ENCODE results near the gene KRTAP9-2. TPM values are rescaled to one million over a fixed set of nuclear protein-coding genes. Genes with fewer than 3 reads are reported as not detected.
"Not testable (repeated sequence)": the region's sequence is repeated elsewhere in the genome, so short reads cannot be mapped to it uniquely, and the experiment has no call there.

KRTAP9-2 gene
- total RNA-seq, 5 donors from 2014 or later (not counting 1 experiment from before 2014, with no cell fraction given): not detected

GRCh38 chr17:41251261-41251660 lies 24.8 kb downstream of the KRTAP9-2 start:
- ATAC-seq (replicated peaks in 1 of 4) (no peak), DNase-seq (no peak)
- Mint-ChIP-seq H3K27ac (no peak overlapping the region), H3K4me1 (peaks cover 0 to 12% (median 0%) of the 10 kb centered on the region in 3 donors), H3K36me3 (no peaks in the 10 kb centered on the region), H3K4me3 (no peak overlapping the region), H3K9me3 (no peaks in the 10 kb centered on the region), H3K27me3 (peaks cover 13 to 16% of the 10 kb centered on the region in 2 donors)
- Histone ChIP-seq H3K9me3 (no peaks in the 10 kb centered on the region), H3K4me1 (ENCODE audit: control insufficient read depth in 1 of 2, extremely low read depth in 1 of 2, insufficient read depth in 2 of 2, low read length in 2 of 2) (no peaks in the 10 kb centered on the region), H3K36me3 (ENCODE audit: control insufficient read depth in 2 of 2, extremely low read depth in 1 of 2, insufficient read depth in 1 of 2, low read length in 1 of 2) (no peaks in the 10 kb centered on the region), H3K27me3 (replicated peaks in 1 of 2; ENCODE audit: control insufficient read depth in 2 of 2, extremely low read depth in 1 of 2, insufficient read depth in 2 of 2, low read length in 1 of 2) (peaks cover 0 to 8% of the 10 kb centered on the region in 2 experiments), H3K4me3 (ENCODE audit: control insufficient read depth in 1 of 2, extremely low read depth in 1 of 2, low read length in 1 of 2) (no peak overlapping the region), H3K27ac (ENCODE audit: low read length) (no peak overlapping the region)
- no CpG with 5 or more reads among the region's 1 CpG for WGBS (ENCODE audit: insufficient coverage)
- ChIA-PET POLR2A (no interaction called here), CTCF (no interaction called here)

- CTCF ChIA-PET: no interaction called here
- Mint-ChIP-seq H3K27ac (no peak overlapping the region), H3K4me3 (no peak overlapping the region), H3K36me3 (no peaks in the 10 kb centered on the region), H3K9me3 (no peaks in the 10 kb centered on the region), H3K27me3 (peaks cover 30 to 34% of the 10 kb centered on the region in 2 donors), H3K4me1 (peaks cover 0 to 6% (median under 1%) of the 10 kb centered on the region in 3 donors)
- no peak overlapping the region for H3K4me3 ChIP-seq (ENCODE audit: control insufficient read depth in 1 of 2, extremely low read depth in 1 of 2, low read length in 1 of 2)
- no peak for ATAC-seq (replicated peaks in 1 of 4)
- peaks cover 0 to 6% of the 10 kb centered on the region in 2 experiments for H3K27me3 ChIP-seq (replicated peaks in 1 of 2; ENCODE audit: control insufficient read depth in 2 of 2, extremely low read depth in 1 of 2, insufficient read depth in 2 of 2, low read length in 1 of 2)
- POLR2A ChIA-PET: no interaction called here
- no peaks in the 10 kb centered on the region for H3K4me1 ChIP-seq (ENCODE audit: control insufficient read depth in 1 of 2, extremely low read depth in 1 of 2, insufficient read depth in 2 of 2, low read length in 2 of 2)
- H3K27ac ChIP-seq (ENCODE audit: low read length): no peak overlapping the region
- no peak for DNase-seq
- H3K9me3 ChIP-seq: no peaks in the 10 kb centered on the region
- no CpG with 5 or more reads among the region's 1 CpG for WGBS (ENCODE audit: insufficient coverage)
- no peaks in the 10 kb centered on the region for H3K36me3 ChIP-seq (ENCODE audit: control insufficient read depth in 2 of 2, extremely low read depth in 1 of 2, insufficient read depth in 1 of 2, low read length in 1 of 2)
Measured at GRCh38 chr17:41254861-41255260, 28.4 kb downstream of the KRTAP9-2 start.

- H3K27ac Mint-ChIP-seq; DNase-seq; H3K27ac ChIP-seq (ENCODE audit: low read length); POLR2A ChIA-PET; H3K36me3 ChIP-seq (ENCODE audit: control insufficient read depth in 2 of 2, extremely low read depth in 1 of 2, insufficient read depth in 1 of 2, low read length in 1 of 2); H3K4me3 ChIP-seq (ENCODE audit: control insufficient read depth in 1 of 2, extremely low read depth in 1 of 2, low read length in 1 of 2); H3K27me3 ChIP-seq (replicated peaks in 1 of 2; ENCODE audit: control insufficient read depth in 2 of 2, extremely low read depth in 1 of 2, insufficient read depth in 2 of 2, low read length in 1 of 2); ATAC-seq (replicated peaks in 1 of 4); H3K4me1 Mint-ChIP-seq; H3K4me1 ChIP-seq (ENCODE audit: control insufficient read depth in 1 of 2, extremely low read depth in 1 of 2, insufficient read depth in 2 of 2, low read length in 2 of 2); H3K36me3 Mint-ChIP-seq; H3K9me3 Mint-ChIP-seq; CTCF ChIA-PET; H3K9me3 ChIP-seq; H3K4me3 Mint-ChIP-seq: not testable (repeated sequence)
- H3K27me3 Mint-ChIP-seq: peaks cover 32% of the 10 kb centered on the region in 2 donors
- 75% methylated on average over 5 of the region's 5 CpGs for WGBS (ENCODE audit: insufficient coverage)
Measured at GRCh38 chr17:41255381-41256290, 29.2 kb downstream of the KRTAP9-2 start, which contains the start of gene KRTAP9-9. KRTAP9-9 (plus strand) TSS chr17:41255384.

- Histone ChIP-seq H3K36me3 (ENCODE audit: control insufficient read depth in 2 of 2, extremely low read depth in 1 of 2, insufficient read depth in 1 of 2, low read length in 1 of 2) (no peaks in the 10 kb centered on the region), H3K27me3 (replicated peaks in 1 of 2; ENCODE audit: control insufficient read depth in 2 of 2, extremely low read depth in 1 of 2, insufficient read depth in 2 of 2, low read length in 1 of 2) (peaks cover 0 to 6% of the 10 kb centered on the region in 2 experiments), H3K27ac (ENCODE audit: low read length) (no peak overlapping the region), H3K4me3 (ENCODE audit: control insufficient read depth in 1 of 2, extremely low read depth in 1 of 2, low read length in 1 of 2) (no peak overlapping the region), H3K4me1 (ENCODE audit: control insufficient read depth in 1 of 2, extremely low read depth in 1 of 2, insufficient read depth in 2 of 2, low read length in 2 of 2) (no peaks in the 10 kb centered on the region), H3K9me3 (no peaks in the 10 kb centered on the region)
- Mint-ChIP-seq H3K27me3 (peaks cover 32 to 35% of the 10 kb centered on the region in 2 donors), H3K9me3 (no peaks in the 10 kb centered on the region), H3K4me3 (no peak overlapping the region), H3K4me1 (peaks cover 0 to 15% (median 13%) of the 10 kb centered on the region in 3 donors), H3K36me3 (no peaks in the 10 kb centered on the region), H3K27ac (no peak overlapping the region)
- POLR2A ChIA-PET: no interaction called here
- no CpG with 5 or more reads among the region's 1 CpG for WGBS (ENCODE audit: insufficient coverage)
- DNase-seq: no peak
- CTCF ChIA-PET: no interaction called here
- ATAC-seq (replicated peaks in 1 of 4): no peak
Measured at GRCh38 chr17:41256291-41256685, 29.8 kb downstream of the KRTAP9-2 start.

GRCh38 chr17:41258406-41258805 lies 32.0 kb downstream of the KRTAP9-2 start:
- no peak overlapping the region for H3K4me3 ChIP-seq (ENCODE audit: control insufficient read depth in 1 of 2, extremely low read depth in 1 of 2, low read length in 1 of 2)
- Mint-ChIP-seq H3K27ac (no peak overlapping the region), H3K36me3 (no peaks in the 10 kb centered on the region), H3K4me3 (no peak overlapping the region), H3K4me1 (peaks cover 0 to 22% (median 19%) of the 10 kb centered on the region in 3 donors), H3K27me3 (peaks cover 28 to 33% of the 10 kb centered on the region in 2 donors), H3K9me3 (no peaks in the 10 kb centered on the region)
- H3K27me3 ChIP-seq (replicated peaks in 1 of 2; ENCODE audit: control insufficient read depth in 2 of 2, extremely low read depth in 1 of 2, insufficient read depth in 2 of 2, low read length in 1 of 2): peaks cover 0 to 6% of the 10 kb centered on the region in 2 experiments
- H3K36me3 ChIP-seq (ENCODE audit: control insufficient read depth in 2 of 2, extremely low read depth in 1 of 2, insufficient read depth in 1 of 2, low read length in 1 of 2): no peaks in the 10 kb centered on the region
- H3K4me1 ChIP-seq (ENCODE audit: control insufficient read depth in 1 of 2, extremely low read depth in 1 of 2, insufficient read depth in 2 of 2, low read length in 2 of 2): no peaks in the 10 kb centered on the region
- DNase-seq (no peak), ATAC-seq (replicated peaks in 1 of 4) (no peak)
- no peak overlapping the region for H3K27ac ChIP-seq (ENCODE audit: low read length)
- ChIA-PET POLR2A (no interaction called here), CTCF (no interaction called here)
- H3K9me3 ChIP-seq: no peaks in the 10 kb centered on the region

GRCh38 chr17:41263212-41263611 lies 36.8 kb downstream of the KRTAP9-2 start:
- DNase-seq (no peak), ATAC-seq (replicated peaks in 1 of 4) (no peak)
- Mint-ChIP-seq H3K4me1 (peaks cover 6 to 28% (median 21%) of the 10 kb centered on the region in 3 donors), H3K27me3 (peaks cover 21 to 24% of the 10 kb centered on the region in 2 donors), H3K36me3 (no peaks in the 10 kb centered on the region), H3K9me3 (no peaks in the 10 kb centered on the region), H3K4me3 (no peak overlapping the region), H3K27ac (no peak overlapping the region)
- no peaks in the 10 kb centered on the region for H3K36me3 ChIP-seq (ENCODE audit: control insufficient read depth in 2 of 2, extremely low read depth in 1 of 2, insufficient read depth in 1 of 2, low read length in 1 of 2)
- WGBS (ENCODE audit: insufficient coverage): no CpG with 5 or more reads among the region's 2 CpGs
- H3K4me1 ChIP-seq (ENCODE audit: control insufficient read depth in 1 of 2, extremely low read depth in 1 of 2, insufficient read depth in 2 of 2, low read length in 2 of 2): no peaks in the 10 kb centered on the region
- ChIA-PET POLR2A (no interaction called here), CTCF (no interaction called here)
- H3K27ac ChIP-seq (ENCODE audit: low read length): no peak overlapping the region
- no peaks in the 10 kb centered on the region for H3K9me3 ChIP-seq
- peaks cover 0 to 4% of the 10 kb centered on the region in 2 experiments for H3K27me3 ChIP-seq (replicated peaks in 1 of 2; ENCODE audit: control insufficient read depth in 2 of 2, extremely low read depth in 1 of 2, insufficient read depth in 2 of 2, low read length in 1 of 2)
- no peak overlapping the region for H3K4me3 ChIP-seq (ENCODE audit: control insufficient read depth in 1 of 2, extremely low read depth in 1 of 2, low read length in 1 of 2)
